Stimulated activated CD4-positive, alpha-beta T cell treated with anti-CD3 and anti-CD28 coated beads, Interleukin-1b, Interleukin-23, amount 100 ng/mL, for 4 hours (primary cell): Measurements from ENCODE around the gene GALNT15.

Source experiments
- DNase-seq, 2 donors: peaks; one replicate each; pipeline ENCODE4 v3.0.0-alpha.2; 2020; ENCODE audit warnings: low read depth in 2 of 2

The GALNT15 gene

GRCh38 chr3:16252988-16253387, 78.5 kb downstream of the GALNT15 start:
- DNase-seq: no peak

GRCh38 chr3:16253601-16254000, 79.1 kb downstream of the GALNT15 start:
- no peak for DNase-seq

- no peak for DNase-seq
These were observed 80.4 kb downstream of the GALNT15 start for GRCh38 chr3:16254916-16255315.

- DNase-seq: no peak
These were observed 80.8 kb downstream of the GALNT15 start for GRCh38 chr3:16255326-16255725.

- no peak for DNase-seq
These were observed 81.2 kb downstream of the GALNT15 start for GRCh38 chr3:16255726-16256125.

- DNase-seq: no peak
These were observed 82.8 kb downstream of the GALNT15 start for GRCh38 chr3:16257309-16257708.

- DNase-seq: no peak
These were observed 83.7 kb downstream of the GALNT15 start for GRCh38 chr3:16258177-16258576.

- no peak for DNase-seq
These were observed 84.4 kb downstream of the GALNT15 start for GRCh38 chr3:16258866-16259265.

GRCh38 chr3:16260046-16260445, 85.6 kb downstream of the GALNT15 start:
- no peak for DNase-seq

GRCh38 chr3:16262174-16262573, 87.7 kb downstream of the GALNT15 start:
- no peak for DNase-seq

GRCh38 chr3:16264174-16264707, 89.8 kb downstream of the GALNT15 start:
- DNase-seq: no peak

- DNase-seq: peak; percentile 96 to 97
These were observed 90.4 kb downstream of the GALNT15 start, which contains the start of the genes DPH3 and OXNAD1 for GRCh38 chr3:16264708-16265454. Gene DPH3, minus strand, starts transcription at chr3:16264943. Its CDS starts 67 bp downstream, at chr3:16264876. Gene OXNAD1, plus strand, starts transcription at chr3:16265212. Its CDS starts 5,741 bp downstream, at chr3:16270953.

GRCh38 chr3:16265455-16265786, 90.9 kb downstream of the GALNT15 start:
- DNase-seq: no peak

- DNase-seq: no peak
These were observed 92.2 kb downstream of the GALNT15 start for GRCh38 chr3:16266714-16267113.

- no peak for DNase-seq
These were observed 96.4 kb downstream of the GALNT15 start for GRCh38 chr3:16270855-16271254.

- DNase-seq: no peak
These were observed 98.1 kb downstream of the GALNT15 start for GRCh38 chr3:16272588-16272987.

- no peak for DNase-seq
These were observed 99.4 kb downstream of the GALNT15 start for GRCh38 chr3:16273867-16274266.

GRCh38 chr3:16277471-16277870, 103.0 kb downstream of the GALNT15 start:
- DNase-seq: no peak

- DNase-seq: no peak
These were observed 104.7 kb downstream of the GALNT15 start for GRCh38 chr3:16279010-16279801.

GRCh38 chr3:16280671-16281070, 106.2 kb downstream of the GALNT15 start:
- no peak for DNase-seq
